ENCODE data around the gene NR5A2. TPM values are rescaled to one million over a fixed set of nuclear protein-coding genes. Genes with fewer than 3 reads are reported as not detected.
A peak's percentile ranks its signal among the peaks of the same experiment; 100 is the strongest.

NR5A2 gene
- polyA plus RNA-seq, 1 donor from 2014 or later = 0.09 TPM

DNA sequence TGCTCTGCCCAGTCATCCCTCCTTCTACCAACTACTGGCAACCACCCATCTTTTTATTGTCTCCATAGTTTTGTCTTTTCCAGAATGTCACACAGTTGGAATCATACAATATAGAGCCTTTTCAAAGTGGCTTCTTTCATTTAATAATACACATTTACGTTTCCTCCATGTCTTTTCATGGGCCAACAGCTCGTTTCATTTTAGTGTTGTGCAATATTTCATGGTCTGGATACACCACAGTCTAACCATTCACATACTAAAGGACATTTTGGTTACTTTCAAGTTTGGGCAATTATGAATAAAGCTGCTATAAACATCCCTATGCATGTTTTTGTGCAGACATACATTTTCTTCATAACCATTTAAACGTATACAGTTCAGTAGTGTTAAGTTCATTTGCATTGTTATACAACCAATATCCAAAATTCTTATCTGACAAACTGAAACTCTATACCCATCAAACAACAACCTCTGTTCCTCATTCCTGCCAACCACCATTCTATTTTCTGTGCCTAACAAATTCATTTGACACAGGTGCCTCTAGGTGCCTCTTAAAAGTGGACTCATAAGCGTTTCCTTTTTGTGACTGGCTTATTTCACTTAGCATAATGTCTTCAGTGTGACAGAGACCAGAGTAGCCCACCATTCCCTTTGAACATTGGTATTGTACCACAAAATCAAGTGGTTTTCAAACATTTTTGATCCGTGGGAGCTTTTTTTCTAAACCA lies 138.1 kb downstream of the NR5A2 start:
- H3K27ac Mint-ChIP-seq = no peak overlapping the region
- no peaks in the 10 kb centered on the region for H3K9me3 Mint-ChIP-seq
- H3K4me1 Mint-ChIP-seq = peaks cover 0 to 8% (median 7%) of the 10 kb centered on the region in 3 donors
- no peaks in the 10 kb centered on the region for H3K27me3 Mint-ChIP-seq
- H3K4me3 Mint-ChIP-seq = no peak overlapping the region
- H3K36me3 Mint-ChIP-seq = no peaks in the 10 kb centered on the region

DNA sequence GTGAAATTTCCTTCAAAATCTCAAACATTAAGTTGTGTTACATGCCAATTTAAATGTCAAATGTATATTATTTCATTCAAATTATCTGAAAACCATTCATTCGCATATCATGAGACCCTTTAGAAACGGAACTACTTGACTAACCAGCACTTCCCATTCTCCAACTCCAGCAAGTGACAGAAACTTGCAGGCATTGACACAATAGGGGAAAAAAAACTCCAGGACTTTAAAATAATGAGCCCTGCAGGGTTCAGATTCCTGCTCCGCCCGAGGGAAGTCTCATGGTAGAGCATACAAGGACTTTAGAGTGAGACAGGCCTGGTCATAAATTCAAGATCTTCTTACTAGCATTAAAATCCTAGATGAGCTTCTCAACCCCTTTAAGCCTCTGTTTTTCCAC lies 138.9 kb downstream of the NR5A2 start:
- no peak overlapping the region for H3K27ac Mint-ChIP-seq
- peaks cover 0 to 8% (median 7%) of the 10 kb centered on the region in 3 donors for H3K4me1 Mint-ChIP-seq
- H3K9me3 Mint-ChIP-seq = no peaks in the 10 kb centered on the region
- H3K4me3 Mint-ChIP-seq = no peak overlapping the region
- no peaks in the 10 kb centered on the region for H3K27me3 Mint-ChIP-seq
- H3K36me3 Mint-ChIP-seq = no peaks in the 10 kb centered on the region

- H3K4me1 Mint-ChIP-seq = peaks cover 0 to 8% (median 8%) of the 10 kb centered on the region in 3 donors
- no peak overlapping the region for H3K4me3 Mint-ChIP-seq
- H3K36me3 Mint-ChIP-seq = no peaks in the 10 kb centered on the region
- H3K27me3 Mint-ChIP-seq = no peaks in the 10 kb centered on the region
- no peaks in the 10 kb centered on the region for H3K9me3 Mint-ChIP-seq
- H3K27ac Mint-ChIP-seq = no peak overlapping the region
Measured at GRCh38 chr1:200168926-200169325, 141.4 kb downstream of the NR5A2 start.

DNA sequence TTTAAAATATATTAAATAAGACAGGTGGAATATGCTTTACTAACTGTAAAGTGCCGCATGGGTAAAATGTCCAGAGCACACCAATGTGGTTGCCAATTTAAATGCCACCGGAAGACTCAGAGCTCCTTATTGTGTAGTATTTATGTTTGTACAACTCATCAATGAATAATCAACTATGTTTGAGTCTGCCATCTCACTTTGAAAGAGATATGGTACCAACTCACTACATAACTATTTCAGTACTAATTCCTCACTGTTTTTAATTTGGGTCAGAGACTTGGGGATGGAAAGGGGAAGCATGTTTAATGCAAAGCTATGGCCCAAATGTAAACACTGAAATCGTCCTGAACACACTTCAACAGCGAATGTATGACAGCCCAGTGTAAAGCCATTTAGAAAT lies 144.8 kb downstream of the NR5A2 start:
- peaks cover 6 to 13% (median 9%) of the 10 kb centered on the region in 3 donors for H3K4me1 Mint-ChIP-seq
- H3K36me3 Mint-ChIP-seq = no peaks in the 10 kb centered on the region
- H3K9me3 Mint-ChIP-seq = no peaks in the 10 kb centered on the region
- no peak overlapping the region for H3K4me3 Mint-ChIP-seq
- no peaks in the 10 kb centered on the region for H3K27me3 Mint-ChIP-seq
- H3K27ac Mint-ChIP-seq = no peak overlapping the region

GRCh38 chr1:200173097-200173618 lies 145.6 kb downstream of the NR5A2 start:
- H3K27ac Mint-ChIP-seq = no peak overlapping the region
- no peaks in the 10 kb centered on the region for H3K36me3 Mint-ChIP-seq
- H3K4me3 Mint-ChIP-seq = no peak overlapping the region
- peaks cover 6 to 13% (median 9%) of the 10 kb centered on the region in 3 donors for H3K4me1 Mint-ChIP-seq
- H3K27me3 Mint-ChIP-seq = peaks cover 3% of the 10 kb centered on the region
- no peaks in the 10 kb centered on the region for H3K9me3 Mint-ChIP-seq

DNA sequence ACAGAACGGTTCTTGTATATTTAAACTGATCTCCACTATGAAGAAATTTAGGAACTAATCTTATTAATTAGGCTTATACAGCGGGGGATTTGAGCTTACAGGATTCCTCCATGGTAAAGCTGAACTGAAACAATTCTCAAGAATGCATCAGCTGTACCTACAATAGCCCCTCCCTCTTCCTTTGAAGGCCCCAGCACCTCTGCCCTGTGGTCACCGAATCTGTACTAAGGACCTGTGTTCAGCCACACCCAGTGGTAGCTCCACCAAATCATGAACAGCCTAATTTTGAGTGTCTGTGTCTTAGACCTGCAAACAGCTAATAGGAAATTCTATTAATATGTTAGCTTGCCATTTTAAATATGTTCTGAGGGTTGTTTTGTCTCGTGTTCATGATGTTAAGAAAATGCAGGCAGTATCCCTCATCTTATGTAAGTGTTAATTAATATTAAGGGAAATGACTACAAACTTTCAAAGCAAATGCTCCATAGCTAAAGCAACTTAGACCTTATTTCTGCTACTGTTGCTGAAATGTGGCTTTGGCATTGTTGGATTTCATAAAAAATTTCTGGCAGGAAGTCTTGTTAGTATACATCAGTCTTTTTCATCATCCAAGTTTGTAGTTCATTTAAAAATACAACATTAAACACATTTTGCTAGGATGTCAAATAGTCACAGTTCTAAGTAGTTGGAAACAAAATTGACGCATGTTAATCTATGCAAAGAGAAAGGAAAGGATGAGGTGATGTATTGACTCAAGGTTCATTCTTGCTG lies 147.2 kb downstream of the NR5A2 start:
- H3K9me3 Mint-ChIP-seq = no peaks in the 10 kb centered on the region
- H3K36me3 Mint-ChIP-seq = no peaks in the 10 kb centered on the region
- H3K4me1 Mint-ChIP-seq = peaks cover 6 to 13% (median 9%) of the 10 kb centered on the region in 3 donors
- peak overlapping the region in 1 of 4 donors; percentile 19 for H3K4me3 Mint-ChIP-seq
- peaks cover 3% of the 10 kb centered on the region for H3K27me3 Mint-ChIP-seq
- H3K27ac Mint-ChIP-seq = peak overlapping the region in 1 of 3 donors; percentile 12

- peaks cover 6 to 13% (median 9%) of the 10 kb centered on the region in 3 donors for H3K4me1 Mint-ChIP-seq
Measured at GRCh38 chr1:200176181-200176580, 148.7 kb downstream of the NR5A2 start.

DNA sequence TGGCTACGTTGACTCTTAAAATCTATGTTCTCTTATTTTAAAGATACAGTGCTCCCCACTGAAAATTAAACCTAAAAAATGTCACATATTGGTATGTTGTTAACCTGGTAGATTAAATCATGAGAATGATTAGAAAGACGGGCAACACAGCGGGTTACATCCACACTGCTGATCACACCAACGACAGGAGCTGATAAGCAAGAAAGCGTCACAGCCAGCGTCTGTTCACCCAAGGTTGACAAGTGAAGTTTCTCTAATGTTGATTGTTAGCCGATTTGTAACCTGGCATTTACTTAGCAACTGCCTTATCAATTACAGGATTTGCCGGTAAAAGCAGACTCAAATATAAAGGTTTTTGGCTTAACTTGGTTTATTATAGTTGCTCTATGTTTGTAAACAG lies 149.3 kb downstream of the NR5A2 start:
- Mint-ChIP-seq H3K27me3 (peaks cover 10% of the 10 kb centered on the region), H3K4me3 (no peak overlapping the region), H3K4me1 (peaks cover 6 to 11% (median 9%) of the 10 kb centered on the region in 3 donors), H3K9me3 (peaks cover 0 to 3% (median 0%) of the 10 kb centered on the region in 3 donors), H3K27ac (no peak overlapping the region), H3K36me3 (peaks cover 2% of the 10 kb centered on the region)

More at GRCh38 chr1:200176181-200176580, 148.7 kb downstream of the NR5A2 start:
- peaks cover 0 to 3% (median 0%) of the 10 kb centered on the region in 3 donors for H3K9me3 Mint-ChIP-seq
- H3K4me3 Mint-ChIP-seq = no peak overlapping the region
- H3K36me3 Mint-ChIP-seq = peaks cover 2% of the 10 kb centered on the region
- H3K27ac Mint-ChIP-seq = no peak overlapping the region
- peaks cover 6% of the 10 kb centered on the region for H3K27me3 Mint-ChIP-seq

- peaks cover 0 to 3% (median 0%) of the 10 kb centered on the region in 3 donors for H3K9me3 Mint-ChIP-seq
- H3K4me1 Mint-ChIP-seq = peaks cover 6 to 11% (median 9%) of the 10 kb centered on the region in 3 donors
- H3K4me3 Mint-ChIP-seq = no peak overlapping the region
- peaks cover 4% of the 10 kb centered on the region for H3K36me3 Mint-ChIP-seq
- peaks cover 13% of the 10 kb centered on the region for H3K27me3 Mint-ChIP-seq
- no peak overlapping the region for H3K27ac Mint-ChIP-seq
Measured at GRCh38 chr1:200178340-200178739, 150.8 kb downstream of the NR5A2 start.

DNA sequence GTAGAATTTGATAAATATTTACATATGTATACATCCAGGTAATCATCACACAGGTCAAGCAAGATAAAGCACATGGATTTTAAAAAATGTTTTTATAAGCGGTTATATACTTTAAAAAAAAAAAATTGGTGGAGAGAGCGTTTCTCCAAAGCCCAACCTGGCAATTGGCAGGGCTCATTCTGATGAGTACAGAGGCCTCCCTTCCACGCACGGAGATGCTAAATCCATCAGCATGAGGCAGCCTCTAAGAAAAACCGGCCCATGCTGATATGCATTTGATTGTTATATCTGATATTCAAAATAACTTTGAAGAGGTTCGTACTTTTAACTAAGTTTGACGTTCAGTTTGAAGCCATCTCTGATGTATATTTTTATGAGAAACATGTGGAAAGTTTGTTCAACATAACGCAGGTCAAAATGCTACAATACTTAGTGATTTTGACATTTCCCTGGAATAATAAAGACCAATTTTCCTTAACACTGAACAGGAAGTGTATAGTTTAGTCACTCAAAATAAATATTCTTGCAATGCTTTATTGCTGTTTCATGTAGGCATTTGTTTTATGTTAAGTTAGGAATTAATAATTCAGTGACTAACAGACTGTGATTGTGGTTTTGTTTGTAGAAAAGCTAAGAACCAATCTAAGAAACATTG lies 151.7 kb downstream of the NR5A2 start:
- Mint-ChIP-seq H3K4me3 (no peak overlapping the region), H3K27me3 (peaks cover 13% of the 10 kb centered on the region), H3K4me1 (peaks cover 10 to 14% (median 13%) of the 10 kb centered on the region in 3 donors), H3K9me3 (peaks cover 0 to 3% (median 0%) of the 10 kb centered on the region in 3 donors), H3K27ac (no peak overlapping the region), H3K36me3 (peaks cover 4% of the 10 kb centered on the region)

DNA sequence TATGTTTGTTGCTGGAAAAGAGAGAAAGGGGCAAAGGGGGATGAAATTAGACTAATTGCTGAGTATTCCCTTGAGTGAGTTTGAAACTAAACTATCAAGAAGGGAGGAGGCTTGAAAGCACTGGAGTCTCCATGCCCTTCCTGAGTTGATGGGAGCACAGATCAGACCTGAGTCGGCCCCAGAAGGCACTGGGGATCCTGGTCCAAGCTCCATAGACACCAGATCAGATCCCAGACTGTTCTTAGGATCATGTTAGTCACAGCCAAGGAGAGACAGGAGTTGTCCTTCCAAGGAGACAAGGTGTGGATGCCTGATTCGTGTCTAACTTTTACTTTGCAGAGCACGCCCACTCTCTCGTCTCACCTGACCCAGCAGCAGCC lies 152.3 kb downstream of the NR5A2 start:
- H3K36me3 Mint-ChIP-seq = peaks cover 4% of the 10 kb centered on the region
- H3K9me3 Mint-ChIP-seq = peaks cover 0 to 3% (median 0%) of the 10 kb centered on the region in 3 donors
- H3K4me1 Mint-ChIP-seq = peaks cover 5 to 11% (median 9%) of the 10 kb centered on the region in 3 donors
- H3K27ac Mint-ChIP-seq = no peak overlapping the region
- no peak overlapping the region for H3K4me3 Mint-ChIP-seq
- peaks cover 13% of the 10 kb centered on the region for H3K27me3 Mint-ChIP-seq

DNA sequence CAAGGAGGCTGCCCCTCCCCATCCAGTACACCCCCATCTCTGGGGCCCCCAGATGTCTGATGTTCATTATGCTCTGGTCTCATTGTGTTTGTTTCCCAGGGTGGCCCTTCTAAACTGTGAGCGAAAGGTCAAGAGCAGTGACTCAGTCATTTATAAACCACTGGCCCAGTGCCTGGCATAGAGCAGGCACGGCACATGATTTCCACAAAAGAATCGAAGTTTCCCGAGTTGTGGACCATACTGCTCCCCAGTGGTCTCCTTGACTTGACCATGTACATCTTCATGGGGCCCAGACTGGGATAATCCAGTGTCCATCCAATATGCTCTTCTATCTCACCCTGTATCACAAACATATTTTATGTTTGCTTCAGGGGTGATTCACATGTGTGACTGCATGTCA lies 153.3 kb downstream of the NR5A2 start:
- Mint-ChIP-seq H3K27ac (peak overlapping the region in 1 of 3 donors; percentile 17), H3K4me1 (peaks cover 3 to 15% (median 6%) of the 10 kb centered on the region in 3 donors), H3K27me3 (peaks cover 13% of the 10 kb centered on the region), H3K4me3 (no peak overlapping the region), H3K9me3 (peaks cover 0 to 3% (median 0%) of the 10 kb centered on the region in 3 donors), H3K36me3 (peaks cover 4% of the 10 kb centered on the region)

GRCh38 chr1:200181861-200182260 lies 154.4 kb downstream of the NR5A2 start:
- H3K27me3 Mint-ChIP-seq = peaks cover 13% of the 10 kb centered on the region
- H3K27ac Mint-ChIP-seq = no peak overlapping the region
- H3K4me3 Mint-ChIP-seq = no peak overlapping the region
- peaks cover 0 to 4% (median 4%) of the 10 kb centered on the region in 3 donors for H3K9me3 Mint-ChIP-seq
- peaks cover 3 to 15% (median 6%) of the 10 kb centered on the region in 3 donors for H3K4me1 Mint-ChIP-seq
- peaks cover 4% of the 10 kb centered on the region for H3K36me3 Mint-ChIP-seq

DNA sequence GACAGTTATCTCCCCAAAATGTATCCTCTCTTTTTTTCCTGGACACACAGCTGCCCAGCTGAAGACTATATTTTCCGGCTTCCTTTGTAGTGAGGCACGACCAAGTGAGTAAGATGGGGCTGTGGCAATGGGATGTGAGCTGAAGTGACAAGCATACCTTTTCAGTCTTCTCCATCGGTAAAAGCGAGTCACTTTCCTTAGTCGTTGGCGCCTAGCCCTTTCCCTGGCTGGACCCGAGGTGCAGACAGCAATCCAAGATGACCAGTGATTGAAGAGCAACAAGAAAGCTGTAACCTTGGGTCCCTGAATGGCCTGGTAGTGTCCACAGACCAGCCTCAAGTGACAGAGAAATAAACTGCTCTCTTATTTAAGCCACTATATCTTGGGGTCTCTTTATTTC lies 155.2 kb downstream of the NR5A2 start:
- H3K27me3 Mint-ChIP-seq = peaks cover 13% of the 10 kb centered on the region
- H3K9me3 Mint-ChIP-seq = peaks cover 3 to 4% (median 4%) of the 10 kb centered on the region in 3 donors
- peaks cover 3 to 15% (median 6%) of the 10 kb centered on the region in 3 donors for H3K4me1 Mint-ChIP-seq
- H3K27ac Mint-ChIP-seq = no peak overlapping the region
- H3K4me3 Mint-ChIP-seq = no peak overlapping the region
- peaks cover 4% of the 10 kb centered on the region for H3K36me3 Mint-ChIP-seq

DNA sequence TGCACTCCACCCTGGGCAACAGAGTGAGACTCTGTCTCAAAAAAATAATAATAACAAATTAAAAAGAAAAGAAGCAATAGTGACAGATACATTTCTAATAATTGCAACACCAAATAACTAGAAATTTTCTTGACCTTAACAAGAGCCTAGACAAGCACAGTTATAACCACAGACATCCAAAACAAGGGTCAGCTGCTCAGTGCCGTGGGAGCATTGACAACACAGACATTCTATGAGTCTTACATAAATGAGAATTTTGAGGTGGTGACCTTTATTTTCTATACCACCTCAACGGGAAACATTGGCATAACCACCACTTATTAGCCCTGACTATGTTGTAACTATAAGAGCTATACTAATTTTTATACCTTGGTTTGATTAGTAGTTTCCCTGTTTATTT lies 156.1 kb downstream of the NR5A2 start:
- H3K4me1 Mint-ChIP-seq = peaks cover 3 to 15% (median 6%) of the 10 kb centered on the region in 3 donors
- no peak overlapping the region for H3K4me3 Mint-ChIP-seq
- peaks cover 3 to 4% (median 4%) of the 10 kb centered on the region in 3 donors for H3K9me3 Mint-ChIP-seq
- peaks cover 4% of the 10 kb centered on the region for H3K36me3 Mint-ChIP-seq
- H3K27me3 Mint-ChIP-seq = peaks cover 10% of the 10 kb centered on the region
- H3K27ac Mint-ChIP-seq = no peak overlapping the region
